ENCODE measurements around the gene LRRIQ4.

The LRRIQ4 gene

GRCh38 chr3:169822540-169822939 is 9.9 kb downstream of the LRRIQ4 start:
- TF ChIP-seq, protein P1, sequence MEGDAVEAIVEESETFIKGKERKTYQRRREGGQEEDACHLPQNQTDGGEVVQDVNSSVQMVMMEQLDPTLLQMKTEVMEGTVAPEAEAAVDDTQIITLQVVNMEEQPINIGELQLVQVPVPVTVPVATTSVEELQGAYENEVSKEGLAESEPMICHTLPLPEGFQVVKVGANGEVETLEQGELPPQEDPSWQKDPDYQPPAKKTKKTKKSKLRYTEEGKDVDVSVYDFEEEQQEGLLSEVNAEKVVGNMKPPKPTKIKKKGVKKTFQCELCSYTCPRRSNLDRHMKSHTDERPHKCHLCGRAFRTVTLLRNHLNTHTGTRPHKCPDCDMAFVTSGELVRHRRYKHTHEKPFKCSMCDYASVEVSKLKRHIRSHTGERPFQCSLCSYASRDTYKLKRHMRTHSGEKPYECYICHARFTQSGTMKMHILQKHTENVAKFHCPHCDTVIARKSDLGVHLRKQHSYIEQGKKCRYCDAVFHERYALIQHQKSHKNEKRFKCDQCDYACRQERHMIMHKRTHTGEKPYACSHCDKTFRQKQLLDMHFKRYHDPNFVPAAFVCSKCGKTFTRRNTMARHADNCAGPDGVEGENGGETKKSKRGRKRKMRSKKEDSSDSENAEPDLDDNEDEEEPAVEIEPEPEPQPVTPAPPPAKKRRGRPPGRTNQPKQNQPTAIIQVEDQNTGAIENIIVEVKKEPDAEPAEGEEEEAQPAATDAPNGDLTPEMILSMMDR (IDR thresholded peaks at IDR 0.05; ENCODE audit: borderline replicate concordance, extremely low read depth, low read length, poor library complexity, severe bottlenecking): no peak
- no peak for TF ChIP-seq EZH2 (IDR thresholded peaks at IDR 0.05; ENCODE audit: borderline replicate concordance, low read depth, low read length, severe bottlenecking)
- Histone ChIP-seq H3K4me2 (ENCODE audit: insufficient read depth, low read length) (no peak overlapping the region), H3K36me3 (ENCODE audit: insufficient read depth, low read length) (no peaks in the 10 kb centered on the region), H3K4me3 (ENCODE audit: low read depth in 1 of 2, low read length in 2 of 2) (no peak overlapping the region), H2AFZ (ENCODE audit: low read depth, low read length) (no peak overlapping the region), H3K79me2 (ENCODE audit: insufficient read depth, low read length) (no peaks in the 10 kb centered on the region), H4K20me1 (ENCODE audit: insufficient read depth, low read length) (no peaks in the 10 kb centered on the region), H3K27me3 (ENCODE audit: insufficient read depth, low read length, poor library complexity) (peaks cover 6% of the 10 kb centered on the region), H3K27ac (ENCODE audit: low read length) (no peak overlapping the region), H3K4me1 (ENCODE audit: insufficient read depth, low read length) (no peaks in the 10 kb centered on the region), H3K9me3 (ENCODE audit: insufficient read depth, low read length, severe bottlenecking) (no peaks in the 10 kb centered on the region), H3K9ac (ENCODE audit: low read depth, low read length) (no peak overlapping the region)
- no peak for ATAC-seq (ENCODE audit: insufficient read depth, low read depth)
- no peak for DNase-seq

DNA sequence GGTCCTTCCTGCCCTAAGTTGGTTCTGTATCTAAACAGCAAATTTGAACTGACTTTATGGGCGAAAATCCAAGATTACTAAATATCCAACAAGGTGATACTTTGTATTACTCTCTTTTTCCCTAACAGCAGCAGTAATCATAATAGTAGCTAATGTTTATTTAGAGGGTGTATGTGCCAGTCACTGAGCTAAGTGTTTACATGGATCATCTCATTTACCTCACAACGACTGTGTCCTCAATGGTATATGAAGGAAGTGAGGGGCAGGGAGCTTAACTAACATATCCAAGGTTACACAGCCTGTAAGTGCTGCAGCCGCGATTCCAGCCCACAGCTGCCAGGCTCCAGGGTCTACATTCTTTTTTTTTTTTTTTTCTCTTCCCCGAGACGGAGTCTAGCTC is 10.3 kb downstream of the LRRIQ4 start:
- DNase-seq: no peak
- no peak overlapping the region for H3K9ac ChIP-seq (ENCODE audit: low read depth, low read length)
- TF ChIP-seq, protein P1 (IDR thresholded peaks at IDR 0.05; ENCODE audit: borderline replicate concordance, extremely low read depth, low read length, poor library complexity, severe bottlenecking): no peak
- no peak for TF ChIP-seq EZH2 (IDR thresholded peaks at IDR 0.05; ENCODE audit: borderline replicate concordance, low read depth, low read length, severe bottlenecking)

DNA sequence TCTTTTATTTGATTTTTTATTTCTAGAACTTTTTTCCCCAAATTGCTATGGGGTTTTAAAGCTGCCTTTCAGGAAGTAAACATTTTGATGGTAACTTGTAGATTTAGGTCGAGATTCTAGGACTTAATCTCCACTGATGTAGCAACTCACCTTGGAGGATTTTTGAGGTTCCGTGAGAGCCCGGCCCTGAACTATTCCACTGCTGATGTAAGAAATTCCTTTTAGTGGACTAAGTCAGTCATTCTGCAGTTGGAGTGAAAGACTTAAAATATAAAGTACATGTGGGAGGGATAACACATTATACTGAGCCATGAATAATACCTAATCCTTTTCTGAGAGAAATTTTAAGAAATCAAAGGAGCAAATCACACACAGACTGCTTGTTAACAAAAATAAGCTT is 12.6 kb downstream of the LRRIQ4 start:
- no peaks in the 10 kb centered on the region for H4K20me1 ChIP-seq (ENCODE audit: insufficient read depth, low read length)
- no peak overlapping the region for H3K27ac ChIP-seq (ENCODE audit: low read length)
- no peaks in the 10 kb centered on the region for H3K36me3 ChIP-seq (ENCODE audit: insufficient read depth, low read length)
- H3K4me2 ChIP-seq (ENCODE audit: insufficient read depth, low read length): no peak overlapping the region
- TF ChIP-seq, protein P1 (IDR thresholded peaks at IDR 0.05; ENCODE audit: borderline replicate concordance, extremely low read depth, low read length, poor library complexity, severe bottlenecking): no peak
- no peak for TF ChIP-seq EZH2 (IDR thresholded peaks at IDR 0.05; ENCODE audit: borderline replicate concordance, low read depth, low read length, severe bottlenecking)
- H3K4me1 ChIP-seq (ENCODE audit: insufficient read depth, low read length): no peaks in the 10 kb centered on the region
- no peaks in the 10 kb centered on the region for H3K79me2 ChIP-seq (ENCODE audit: insufficient read depth, low read length)
- no peak overlapping the region for H3K9ac ChIP-seq (ENCODE audit: low read depth, low read length)
- no peaks in the 10 kb centered on the region for H3K9me3 ChIP-seq (ENCODE audit: insufficient read depth, low read length, severe bottlenecking)
- no peak overlapping the region for H3K4me3 ChIP-seq (ENCODE audit: low read depth in 1 of 2, low read length in 2 of 2)
- DNase-seq (no peak), ATAC-seq (ENCODE audit: insufficient read depth, low read depth) (no peak)
- H2AFZ ChIP-seq (ENCODE audit: low read depth, low read length): no peak overlapping the region
- H3K27me3 ChIP-seq (ENCODE audit: insufficient read depth, low read length, poor library complexity): no peaks in the 10 kb centered on the region

More for the DNA sequence above, 10.3 kb downstream of the LRRIQ4 start:
- Histone ChIP-seq H3K27ac (ENCODE audit: low read length) (no peak overlapping the region), H3K79me2 (ENCODE audit: insufficient read depth, low read length) (no peaks in the 10 kb centered on the region), H3K9me3 (ENCODE audit: insufficient read depth, low read length, severe bottlenecking) (no peaks in the 10 kb centered on the region), H3K4me2 (ENCODE audit: insufficient read depth, low read length) (no peak overlapping the region), H3K27me3 (ENCODE audit: insufficient read depth, low read length, poor library complexity) (peaks cover 3% of the 10 kb centered on the region), H3K4me3 (ENCODE audit: low read depth in 1 of 2, low read length in 2 of 2) (no peak overlapping the region), H3K4me1 (ENCODE audit: insufficient read depth, low read length) (no peaks in the 10 kb centered on the region), H4K20me1 (ENCODE audit: insufficient read depth, low read length) (no peaks in the 10 kb centered on the region), H3K36me3 (ENCODE audit: insufficient read depth, low read length) (no peaks in the 10 kb centered on the region), H2AFZ (ENCODE audit: low read depth, low read length) (no peak overlapping the region)
- ATAC-seq (ENCODE audit: insufficient read depth, low read depth): no peak

DNA sequence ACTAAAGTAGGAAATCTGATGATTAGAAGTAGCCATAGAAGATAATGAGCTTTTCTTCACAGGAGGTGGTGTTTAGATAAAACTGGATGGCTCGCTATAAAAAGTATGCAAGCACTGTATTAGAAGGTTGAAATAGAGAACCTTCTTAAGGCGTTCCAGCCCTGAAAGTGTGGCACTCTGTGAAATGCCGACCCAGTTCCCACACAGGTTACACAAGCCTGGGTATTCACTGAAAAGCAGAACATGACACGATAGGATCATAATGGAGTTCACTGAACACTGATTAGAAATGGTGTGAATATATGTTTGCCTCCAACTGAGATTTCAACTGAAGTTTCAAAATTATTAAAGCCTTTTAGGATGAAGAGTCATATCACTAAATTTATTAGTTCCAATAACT is 15.0 kb downstream of the LRRIQ4 start:
- H3K27ac ChIP-seq (ENCODE audit: low read length): no peak overlapping the region
- DNase-seq (no peak), ATAC-seq (ENCODE audit: insufficient read depth, low read depth) (no peak)
- no peaks in the 10 kb centered on the region for H3K36me3 ChIP-seq (ENCODE audit: insufficient read depth, low read length)
- H2AFZ ChIP-seq (ENCODE audit: low read depth, low read length): no peak overlapping the region
- no peaks in the 10 kb centered on the region for H3K27me3 ChIP-seq (ENCODE audit: insufficient read depth, low read length, poor library complexity)
- no peak overlapping the region for H3K9ac ChIP-seq (ENCODE audit: low read depth, low read length)
- no peaks in the 10 kb centered on the region for H3K4me1 ChIP-seq (ENCODE audit: insufficient read depth, low read length)
- H3K9me3 ChIP-seq (ENCODE audit: insufficient read depth, low read length, severe bottlenecking): no peaks in the 10 kb centered on the region
- no peaks in the 10 kb centered on the region for H4K20me1 ChIP-seq (ENCODE audit: insufficient read depth, low read length)
- H3K4me3 ChIP-seq (ENCODE audit: low read depth in 1 of 2, low read length in 2 of 2): no peak overlapping the region
- H3K4me2 ChIP-seq (ENCODE audit: insufficient read depth, low read length): no peak overlapping the region
- TF ChIP-seq, protein P1 (IDR thresholded peaks at IDR 0.05; ENCODE audit: borderline replicate concordance, extremely low read depth, low read length, poor library complexity, severe bottlenecking): no peak
- TF ChIP-seq EZH2 (IDR thresholded peaks at IDR 0.05; ENCODE audit: borderline replicate concordance, low read depth, low read length, severe bottlenecking): no peak
- H3K79me2 ChIP-seq (ENCODE audit: insufficient read depth, low read length): no peaks in the 10 kb centered on the region

Data from DND-41 (cell line).